Caki2 (cell line): ENCODE measurements around the gene NR1D1. TPM values are rescaled to one million over a fixed set of nuclear protein-coding genes. Genes with fewer than 3 reads are reported as not detected.

Source experiments
- DNase-seq: peaks from one replicate; pipeline ENCODE4 v3.0.0-alpha.2; 2015; ENCODE audit warnings: low read depth
- in situ Hi-C: cut with HindIII; loops from 2 replicates; pipeline ENCODE4 v1.10.0; 2016; ENCODE audit warnings: low sequenced_read_pairs, low pct_unique_long_range_greater_than_20kb, mixed read lengths
- total RNA-seq: library from RNA; depleted of rRNA; stranded (reverse); fragments of >200 nt; shearing (Covaris generic); gene quantifications from 2 replicates; pipeline ENCODE4 v1.2.3, GENCODE V29; 2014; ENCODE audit warnings: low replicate concordance

NR1D1 gene
- total RNA-seq, 1 experiment from 2014 or later: 1.1 TPM

DNA sequence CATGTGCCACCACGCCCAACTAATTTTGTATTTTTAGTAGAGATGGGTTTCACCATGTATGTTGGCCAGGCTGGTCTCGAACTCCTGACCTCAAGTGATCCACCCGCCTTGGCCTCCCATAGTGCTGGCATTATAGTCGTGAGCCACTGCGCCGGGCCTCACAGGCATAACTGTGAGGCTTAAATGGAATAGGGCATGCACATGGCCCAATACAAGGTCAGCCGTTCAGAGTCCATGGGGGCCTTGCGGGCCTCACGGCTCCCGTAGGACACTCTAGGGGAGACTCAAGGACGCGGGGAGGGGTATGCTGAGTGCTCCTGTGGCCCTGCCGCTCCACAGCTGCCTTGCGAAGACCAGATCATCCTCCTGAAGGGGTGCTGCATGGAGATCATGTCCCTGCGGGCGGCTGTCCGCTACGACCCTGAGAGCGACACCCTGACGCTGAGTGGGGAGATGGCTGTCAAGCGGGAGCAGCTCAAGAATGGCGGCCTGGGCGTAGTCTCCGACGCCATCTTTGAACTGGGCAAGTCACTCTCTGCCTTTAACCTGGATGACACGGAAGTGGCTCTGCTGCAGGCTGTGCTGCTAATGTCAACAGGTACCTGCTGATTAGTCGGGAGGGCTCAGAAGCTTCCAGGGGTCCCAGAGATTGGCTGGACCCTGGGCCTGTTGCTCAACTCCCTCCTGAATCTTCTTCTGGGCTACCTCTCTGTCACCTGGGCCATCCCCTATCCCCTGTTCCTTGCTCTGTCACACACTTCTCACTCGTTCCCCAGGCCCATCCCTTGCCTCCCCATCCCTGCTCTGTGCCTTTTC, 12.3 kb downstream of the NR1D1 start:
- in situ Hi-C loops: no loop called here
- DNase-seq: no peak

DNA sequence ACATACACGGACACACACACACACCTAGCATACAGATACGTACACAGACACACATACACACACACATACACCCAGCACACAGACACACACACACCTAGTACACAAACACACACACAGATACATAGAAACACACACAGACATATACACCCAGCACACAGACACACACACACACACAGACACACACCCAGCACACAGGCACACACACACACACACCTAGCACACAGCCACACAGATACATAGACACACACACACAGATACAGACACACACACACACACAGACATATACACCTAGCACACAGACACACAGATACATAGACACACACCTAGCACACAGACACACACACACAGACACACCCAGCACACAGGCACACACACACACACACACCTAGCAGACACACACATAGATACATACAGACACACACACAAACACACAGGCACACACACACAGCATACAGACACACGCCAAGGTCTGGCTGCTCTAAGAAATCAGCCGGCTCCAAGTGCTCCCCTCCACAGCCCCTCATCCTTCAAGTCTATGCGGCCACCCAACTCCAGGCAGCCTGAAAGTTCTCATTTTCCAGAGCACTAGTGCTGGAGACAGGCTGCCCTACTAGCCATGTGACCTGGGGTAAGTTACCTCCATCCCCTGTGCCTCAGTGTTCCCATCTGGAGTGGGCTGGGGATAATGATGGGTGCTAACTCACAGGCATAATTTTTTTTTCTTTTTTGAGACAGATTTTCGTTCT, 13.2 kb downstream of the NR1D1 start:
- DNase-seq: no peak
- in situ Hi-C loops: no loop called here

DNA sequence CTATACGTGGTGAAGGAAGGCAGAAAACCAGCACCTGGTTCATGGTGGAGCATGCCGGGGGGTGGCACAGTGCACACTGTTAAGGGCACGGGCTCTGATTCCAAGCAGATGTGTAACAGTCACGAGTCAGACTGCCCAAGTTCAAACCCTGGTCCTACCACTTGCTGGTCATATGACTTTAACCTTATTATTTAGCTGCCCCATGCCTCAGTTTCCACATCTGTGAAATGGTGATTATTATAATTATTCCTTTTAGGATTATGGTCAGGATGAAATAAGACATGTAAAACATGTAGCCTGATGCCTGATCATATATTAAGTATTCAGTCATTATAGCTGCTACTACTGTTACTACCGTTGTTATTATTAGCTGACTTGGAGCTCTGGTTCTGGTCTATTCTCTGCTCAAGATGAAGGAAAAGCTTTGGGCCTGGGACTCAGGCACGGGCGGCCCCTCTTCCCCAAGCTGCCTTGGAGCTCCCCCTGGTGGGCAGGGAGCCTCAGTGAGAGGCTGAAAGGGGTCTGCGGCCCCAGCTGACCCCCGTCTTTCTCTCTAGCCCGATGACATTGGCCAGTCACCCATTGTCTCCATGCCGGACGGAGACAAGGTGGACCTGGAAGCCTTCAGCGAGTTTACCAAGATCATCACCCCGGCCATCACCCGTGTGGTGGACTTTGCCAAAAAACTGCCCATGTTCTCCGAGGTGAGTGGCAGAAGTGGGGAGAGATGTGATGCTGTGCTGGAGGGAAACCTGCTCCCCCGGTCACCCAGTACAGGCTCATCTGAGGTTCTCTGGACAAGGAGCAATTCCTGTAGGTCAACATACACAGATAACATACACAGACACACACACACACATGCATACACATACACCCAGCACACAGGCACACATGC, 14.0 kb downstream of the NR1D1 start:
- in situ Hi-C loops: no loop called here
- DNase-seq: no peak

DNA sequence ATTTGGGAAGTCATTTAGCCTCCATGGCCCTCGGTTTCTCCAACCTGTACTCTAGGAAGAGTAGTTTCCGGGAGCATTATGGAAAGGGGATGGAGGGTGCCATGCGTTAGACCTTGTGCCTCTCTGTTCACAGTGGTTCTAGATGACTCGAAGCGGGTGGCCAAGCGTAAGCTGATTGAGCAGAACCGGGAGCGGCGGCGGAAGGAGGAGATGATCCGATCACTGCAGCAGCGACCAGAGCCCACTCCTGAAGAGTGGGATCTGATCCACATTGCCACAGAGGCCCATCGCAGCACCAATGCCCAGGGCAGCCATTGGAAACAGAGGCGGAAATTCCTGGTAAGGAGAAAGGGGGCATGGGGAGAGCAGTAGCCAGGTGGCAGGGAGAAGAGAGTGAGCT, 15.9 kb downstream of the NR1D1 start:
- in situ Hi-C loops: no loop called here
- no peak for DNase-seq

DNA sequence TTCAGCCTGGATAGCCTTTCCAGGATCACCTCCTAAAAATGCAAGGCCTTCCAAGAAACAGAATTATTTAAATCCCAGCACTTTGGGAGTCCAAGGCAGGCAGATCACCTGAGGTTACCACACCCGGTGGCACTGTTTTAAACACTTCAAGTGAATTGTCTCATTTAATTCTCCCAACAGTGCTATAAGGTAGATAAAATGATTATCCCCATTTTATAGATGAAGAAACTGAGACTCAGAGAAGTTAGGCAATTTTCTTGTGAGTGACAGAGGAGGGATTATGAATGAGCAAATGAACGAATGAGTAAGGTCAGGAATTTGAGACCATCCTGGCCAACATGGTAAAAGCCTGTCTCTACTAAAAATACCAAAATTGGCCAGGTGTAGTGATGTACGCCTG, 20.8 kb downstream of the NR1D1 start:
- in situ Hi-C loops: no loop called here

DNA sequence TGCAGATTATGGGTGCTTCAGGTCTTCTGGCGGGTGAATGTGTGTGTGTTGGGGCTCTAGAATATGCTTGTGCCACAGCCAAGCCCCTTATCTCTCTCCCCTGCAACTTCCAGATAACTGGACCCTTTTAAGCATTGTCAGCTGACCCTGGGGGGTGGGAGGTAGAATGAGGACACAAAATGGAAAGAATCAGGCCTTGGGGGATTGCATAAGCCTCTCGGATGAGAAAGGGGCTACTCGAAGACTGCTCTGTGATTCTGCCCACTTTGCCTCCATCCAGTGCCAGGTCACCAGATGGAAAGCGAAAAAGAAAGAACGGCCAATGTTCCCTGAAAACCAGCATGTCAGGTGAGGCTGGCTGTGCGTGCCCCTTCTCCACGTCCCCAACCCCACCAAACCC, 23.8 kb downstream of the NR1D1 start:
- no peak for DNase-seq
- in situ Hi-C loops: no loop called here

More for the DNA sequence above, 20.8 kb downstream of the NR1D1 start:
- DNase-seq: no peak

DNA sequence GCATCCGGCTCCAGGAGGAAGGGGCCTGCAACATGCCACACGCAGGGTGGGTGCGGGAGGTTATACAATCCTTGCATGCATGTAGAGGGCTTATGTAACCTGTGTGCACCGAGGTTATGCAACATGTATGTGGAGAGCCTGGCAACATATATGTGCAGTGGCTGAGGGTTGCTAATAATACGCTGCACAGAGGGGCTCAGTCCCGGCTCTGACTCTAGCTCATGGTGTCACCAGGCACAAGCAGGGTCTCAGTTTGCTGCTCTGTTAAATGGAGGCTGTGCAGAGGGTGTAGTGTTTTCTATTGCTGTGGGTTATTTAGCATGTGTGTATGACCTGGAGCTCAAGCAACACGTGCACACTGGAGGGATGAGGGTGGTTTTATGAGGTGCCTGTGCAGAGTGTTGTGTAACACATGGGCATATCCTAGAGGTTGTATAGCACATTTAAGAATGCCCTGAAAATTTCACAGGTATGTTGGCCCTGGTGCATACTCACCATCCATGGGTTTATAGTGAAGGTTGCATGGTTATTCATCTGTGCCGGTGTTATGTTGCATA, 24.4 kb downstream of the NR1D1 start:
- in situ Hi-C loops: no loop called here
- no peak for DNase-seq

DNA sequence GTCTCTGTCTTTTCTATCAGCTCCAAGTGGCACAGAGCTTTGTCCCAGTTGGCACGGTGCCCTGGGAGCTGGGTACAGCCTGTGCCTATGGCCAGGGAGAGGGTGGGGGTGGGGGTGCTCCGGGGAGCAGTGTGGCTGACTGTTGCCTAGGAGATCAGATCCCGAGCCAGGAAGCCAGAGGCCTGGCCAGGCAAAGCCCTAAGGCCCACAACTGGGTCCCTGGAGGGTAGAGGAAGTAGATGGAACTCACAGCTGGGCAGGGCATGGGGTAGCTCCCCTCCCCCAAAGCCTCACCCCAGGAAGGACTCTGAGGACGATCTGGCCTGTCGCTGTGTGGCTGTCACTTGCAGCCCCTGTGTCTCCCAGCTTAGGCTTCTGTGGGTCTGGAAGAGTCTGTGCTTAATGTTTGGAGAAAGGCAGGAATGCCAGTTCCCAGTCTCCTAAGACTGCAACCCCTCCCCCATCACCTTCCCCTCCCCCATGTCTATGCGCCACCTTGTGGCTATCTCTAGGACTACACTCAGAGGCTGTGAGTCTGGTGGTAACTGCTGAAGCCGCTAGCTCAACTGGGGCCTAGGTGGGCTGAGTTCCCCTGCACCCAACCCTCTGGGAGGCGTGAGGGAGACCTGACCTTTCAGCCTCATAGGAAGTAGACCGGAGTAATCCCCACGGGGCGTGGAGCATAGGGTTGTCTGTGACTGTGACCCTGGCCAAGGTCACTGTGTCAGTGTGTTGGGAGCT, 25.0 kb downstream of the NR1D1 start:
- peak; percentile 64 for DNase-seq
- in situ Hi-C loops: no loop called here

DNA sequence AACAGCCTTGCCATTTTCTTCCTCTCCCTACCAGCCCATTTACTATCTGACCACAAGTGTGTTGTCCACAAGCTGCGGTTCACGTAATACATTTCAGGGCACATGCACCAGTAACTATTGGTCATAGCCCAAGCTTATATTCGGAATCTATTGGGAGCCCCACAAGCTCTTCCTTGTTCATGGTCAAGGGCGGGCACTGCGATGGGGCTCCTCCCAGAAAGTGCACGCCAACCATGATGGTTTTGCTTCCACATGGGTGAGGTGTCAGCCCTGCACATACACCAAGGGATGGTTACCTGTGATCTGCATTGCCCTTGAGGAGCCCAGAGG, 25.6 kb downstream of the NR1D1 start:
- in situ Hi-C loops: no loop called here
- no peak for DNase-seq

DNA sequence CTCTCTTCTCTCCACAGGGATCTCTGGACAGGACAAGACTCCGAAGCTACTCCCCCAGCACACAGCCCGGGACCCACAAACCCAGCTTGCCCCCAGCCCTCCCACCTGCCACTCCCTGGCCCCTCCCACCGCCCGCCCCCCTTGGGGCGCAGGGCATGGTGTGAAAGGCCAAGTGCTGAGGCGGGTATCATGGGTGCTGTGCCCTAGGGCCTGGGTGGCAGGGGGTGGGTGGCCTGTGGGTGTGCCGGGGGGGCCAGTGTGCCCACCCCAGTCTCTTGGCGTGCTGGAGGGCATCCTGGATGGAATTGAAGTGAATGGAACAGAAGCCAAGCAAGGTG, 26.2 kb downstream of the NR1D1 start:
- in situ Hi-C loops: no loop called here
- DNase-seq: no peak

DNA sequence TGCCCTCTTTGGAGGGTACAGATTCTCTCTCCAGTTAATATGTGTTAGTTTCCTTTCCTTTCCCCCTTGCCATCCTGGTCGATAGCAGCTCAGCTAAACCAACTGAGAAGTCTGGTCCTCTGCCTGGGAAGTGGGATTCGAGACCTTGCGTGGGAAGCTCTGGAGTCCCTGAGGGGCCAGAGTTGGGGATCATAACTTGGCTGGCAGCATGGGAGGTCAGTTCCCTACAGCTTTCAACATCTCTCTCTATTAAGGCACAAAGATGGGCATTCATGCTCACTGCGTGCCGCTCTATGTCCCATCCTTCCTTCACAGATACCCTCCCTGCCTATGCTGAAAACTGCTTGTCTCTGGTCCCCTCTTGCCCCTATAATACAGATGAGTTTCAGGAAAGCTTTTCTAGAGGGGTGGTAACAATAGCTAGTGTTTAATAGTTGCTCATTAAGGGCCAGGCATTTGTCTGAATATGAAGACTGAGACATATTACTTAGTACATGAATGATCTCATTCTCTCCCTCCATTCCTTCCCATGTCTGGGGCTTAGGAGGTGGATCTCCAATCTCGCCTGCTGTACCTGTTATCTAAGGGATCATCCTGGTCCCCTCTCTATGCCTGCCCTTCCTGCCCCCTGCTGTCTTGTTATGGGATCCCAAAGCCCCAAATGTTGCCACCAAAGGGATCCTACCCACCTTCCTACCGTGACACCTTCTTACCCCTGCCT, 26.8 kb downstream of the NR1D1 start:
- no peak for DNase-seq
- in situ Hi-C loops: no loop called here

DNA sequence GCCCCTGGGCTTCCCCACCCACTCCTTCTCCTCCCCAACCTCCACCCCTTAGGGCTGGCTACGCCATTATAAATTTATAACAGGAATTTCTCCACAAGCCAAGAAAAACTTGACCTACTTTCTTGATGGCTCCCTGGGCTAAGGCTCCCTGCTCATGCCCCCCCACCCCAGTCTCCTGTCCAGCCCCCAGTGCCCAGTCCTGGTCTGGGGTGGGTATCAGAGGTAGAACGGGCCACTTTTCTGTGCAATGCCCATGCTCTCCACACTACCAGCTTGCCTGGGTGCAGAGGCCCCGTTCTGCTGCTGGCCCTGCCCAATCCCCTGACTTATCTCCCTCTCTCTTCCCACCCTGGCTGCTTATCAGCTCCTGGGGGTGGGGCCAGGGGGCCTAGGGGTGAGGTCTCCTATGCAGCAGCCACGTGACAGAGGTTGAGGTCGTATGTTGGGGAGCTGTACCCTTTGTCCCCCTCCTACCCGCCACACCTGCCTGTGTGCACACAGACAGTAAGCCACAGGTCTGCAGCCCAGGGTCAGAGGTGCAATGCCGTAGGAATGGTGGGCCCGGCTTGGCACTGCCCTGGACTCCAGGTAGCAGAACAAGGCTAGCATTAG, 27.5 kb downstream of the NR1D1 start:
- no peak for DNase-seq
- in situ Hi-C loops: no loop called here

DNA sequence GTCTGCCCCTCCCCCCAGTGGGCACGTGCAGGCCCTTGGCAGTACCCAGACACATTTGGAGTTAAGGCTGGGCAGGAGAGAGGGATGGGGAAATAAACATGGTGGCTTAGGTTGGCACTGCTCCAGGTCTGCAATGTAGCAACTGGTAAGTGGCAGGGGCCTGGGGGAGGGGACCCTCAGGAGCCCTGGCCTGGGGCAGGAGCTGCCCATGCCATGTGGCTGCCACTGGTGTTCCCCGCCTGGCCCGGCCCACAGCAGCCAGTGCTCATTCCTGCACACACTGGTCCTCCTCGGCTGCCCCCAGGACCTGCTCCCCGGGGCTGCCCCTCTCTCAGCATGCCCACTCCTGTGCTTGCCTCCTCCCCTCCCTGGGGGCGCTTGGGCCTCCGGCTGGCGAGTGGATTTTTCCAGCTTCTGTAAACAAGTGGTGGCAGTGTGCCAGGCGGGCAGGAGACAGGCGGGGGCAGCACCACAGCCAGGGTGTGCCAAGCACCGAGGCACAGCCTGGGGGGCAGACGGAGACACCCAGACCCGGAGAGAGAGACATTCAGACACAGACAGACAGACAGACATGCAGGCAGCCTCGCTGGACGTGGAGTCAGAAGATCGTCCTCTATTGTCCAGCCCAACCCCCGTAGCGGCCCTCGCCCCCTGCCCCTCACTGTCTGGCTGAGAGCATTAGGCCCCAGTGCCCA, 28.2 kb downstream of the NR1D1 start:
- peak; percentile 79 for DNase-seq

DNA sequence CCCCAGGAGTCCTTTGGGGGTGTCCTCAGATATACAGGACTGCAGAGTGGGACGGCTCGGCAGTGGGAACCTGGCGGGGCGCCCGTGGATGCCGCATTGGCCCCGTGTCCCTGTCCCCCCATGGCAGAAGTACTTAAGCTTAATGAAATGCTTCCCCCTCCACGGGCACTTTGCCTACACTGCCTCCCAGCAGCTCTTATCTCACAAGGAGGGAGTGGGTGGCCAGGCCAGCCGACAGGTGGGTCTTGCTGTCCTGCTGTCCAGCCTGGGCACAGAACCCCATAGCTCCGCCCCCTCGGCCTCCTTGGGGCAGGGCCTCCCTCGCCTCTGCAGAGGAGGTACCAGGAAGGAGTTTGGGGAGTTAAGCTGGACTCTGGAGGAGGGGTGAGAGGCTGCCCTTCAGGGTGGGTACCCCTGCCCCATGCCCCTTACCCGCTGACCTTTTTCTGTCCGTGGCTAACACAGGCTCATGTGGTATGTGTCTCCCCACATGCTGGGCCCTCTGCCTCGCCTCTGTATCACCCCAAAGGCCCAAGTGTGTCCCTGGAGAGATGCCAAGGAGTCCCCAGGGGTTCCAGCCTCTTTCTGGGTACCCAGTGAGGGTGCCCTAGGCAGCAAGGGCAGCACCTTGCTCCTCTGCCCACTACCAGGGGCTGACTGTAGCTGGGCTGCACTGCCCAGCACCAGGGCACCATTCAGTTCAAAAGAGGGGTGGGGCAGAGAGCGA, 28.9 kb downstream of the NR1D1 start:
- DNase-seq: peak; percentile 44

More for the DNA sequence above, 28.2 kb downstream of the NR1D1 start:
- in situ Hi-C loops: no loop called here

DNA sequence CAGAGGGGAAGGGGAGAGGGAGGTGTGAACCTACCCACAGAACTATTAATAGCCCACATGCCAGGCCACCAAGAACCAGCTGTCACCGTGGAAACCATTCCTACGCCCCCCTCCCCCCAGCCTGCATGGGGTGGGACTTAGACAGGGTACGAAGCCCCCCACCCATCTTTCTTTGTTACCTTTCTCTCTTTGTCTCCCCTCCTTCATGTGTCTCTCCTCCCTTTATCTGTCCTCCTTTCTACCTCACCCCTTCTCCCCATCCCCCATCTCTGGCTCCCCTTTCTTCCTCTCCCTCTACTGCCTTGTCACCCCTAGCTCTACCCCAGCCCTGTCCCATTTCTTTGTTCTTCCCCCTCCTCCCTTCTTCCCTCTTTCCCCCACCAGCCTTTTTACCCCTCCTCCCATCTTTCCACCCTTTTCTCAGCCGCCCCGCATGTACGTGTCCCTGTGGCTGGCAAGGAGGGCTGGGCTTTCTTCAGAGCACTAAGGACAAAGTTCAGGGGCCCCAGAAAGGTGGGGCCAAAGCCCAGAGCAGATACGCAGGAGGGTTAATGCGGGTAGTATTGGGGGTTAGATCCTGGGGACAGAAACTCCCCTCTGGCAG, 29.6 kb downstream of the NR1D1 start:
- in situ Hi-C loops: no loop called here
- no peak for DNase-seq

More for the DNA sequence above, 28.9 kb downstream of the NR1D1 start:
- in situ Hi-C loops: no loop called here
